Panc1 (cell line): ENCODE measurements around the gene GNAI1. TPM values are rescaled to one million over a fixed set of nuclear protein-coding genes. Genes with fewer than 3 reads are reported as not detected.

Experiments
- ATAC-seq: fragments of 200-7000 bp; cut with Tn5 transposase; 2 replicates; pipeline ENCODE4 v1.9.1; 2020; ENCODE audit warnings: mild to moderate bottlenecking, moderate library complexity
- BruUV-seq: library from RNA; stranded (reverse); fragments of 400-500 nt; replicated peaks from 2 replicates; lab custom pipeline; 2021; lab: Mats Ljungman, UMichigan
- CTCF ChIA-PET: fragments of 300-600 bp; sonication (Branson Sonifier 250); formaldehyde crosslinking; loops from one replicate; lab custom pipeline; 2022; ENCODE audit warnings: antibody characterized with exemption; lab: Charles Lee
- POLR2A ChIA-PET: fragments of 300-600 bp; sonication (Branson Sonifier 250); formaldehyde crosslinking; loops from one replicate; lab custom pipeline; 2022; ENCODE audit warnings: antibody characterized with exemption; lab: Charles Lee
- DNase-seq: peaks from one replicate; pipeline ENCODE4 v3.0.0-alpha.2; 2010; ENCODE audit warnings: low read depth, low spot score
- H3K27ac ChIP-seq: 2 replicates; pipeline ENCODE4 v1.5.1; 2011; ENCODE audit warnings: mild to moderate bottlenecking, low read length, inconsistent platforms
- H3K27me3 ChIP-seq: fragments of 200-500 bp; sonication (Bioruptor generic); 2 replicates; pipeline ENCODE4 v1.6.0; 2014; ENCODE audit warnings: low read length, inconsistent platforms; ENCODE audit not compliant: control insufficient read depth, insufficient read depth
- H3K36me3 ChIP-seq: fragments of 200-500 bp; sonication (Bioruptor generic); 2 replicates; pipeline ENCODE4 v1.5.1; 2014; ENCODE audit warnings: inconsistent platforms, mild to moderate bottlenecking, low read length, moderate library complexity; ENCODE audit not compliant: control insufficient read depth, insufficient read depth
- H3K4me1 ChIP-seq: 2 replicates; pipeline ENCODE4 v1.5.1; 2011; ENCODE audit warnings: inconsistent platforms, mild to moderate bottlenecking, low read length, moderate library complexity; ENCODE audit not compliant: control insufficient read depth, insufficient read depth
- H3K4me3 ChIP-seq, 2 experiments: 2 replicates each; pipeline ENCODE4 v1.5.1; 2011 to 2012; ENCODE audit warnings: low read depth in 2 of 2, low read length in 2 of 2, mild to moderate bottlenecking in 2 of 2, inconsistent platforms in 1 of 2, moderate library complexity in 1 of 2
- H3K9me3 ChIP-seq: fragments of 200-500 bp; sonication (Bioruptor generic); 2 replicates; pipeline ENCODE4 v1.5.1; 2014; ENCODE audit warnings: low read depth, mild to moderate bottlenecking, inconsistent platforms, low read length, moderate library complexity; ENCODE audit not compliant: control insufficient read depth, insufficient read depth
- CTCF ChIP-seq: fragments of 450-650 bp; IDR thresholded peaks from 2 replicates; pipeline ENCODE4 v1.5.1; 2017; ENCODE audit warnings: mild to moderate bottlenecking
- POLR2AphosphoS5 ChIP-seq: IDR thresholded peaks from 2 replicates; pipeline ENCODE4 v1.6.1; 2012; ENCODE audit warnings: mild to moderate bottlenecking, low read depth, low read length, moderate library complexity
- REST ChIP-seq, 2 experiments: IDR thresholded peaks; 2 replicates each; pipeline ENCODE4 v1.6.1; 2011 to 2012; ENCODE audit warnings: low read depth in 2 of 2, control low read depth in 1 of 2, low read length in 1 of 2, mild to moderate bottlenecking in 1 of 2, moderate library complexity in 1 of 2; ENCODE audit not compliant: insufficient read depth in 1 of 2
- SIN3A ChIP-seq: IDR thresholded peaks from 2 replicates; pipeline ENCODE4 v1.6.1; 2012; ENCODE audit warnings: low read depth, mild to moderate bottlenecking, low read length, moderate library complexity, borderline replicate concordance; ENCODE audit not compliant: insufficient read depth
- TCF7L2 ChIP-seq: IDR thresholded peaks from 2 replicates; pipeline ENCODE4 v1.6.1; 2011; ENCODE audit warnings: mild to moderate bottlenecking, low read depth, low read length, inconsistent platforms
- in situ Hi-C: cut with HindIII; loops from 2 replicates; pipeline ENCODE4 v1.10.0; 2016; ENCODE audit warnings: low sequenced_read_pairs, low pct_unique_long_range_greater_than_20kb
- intact Hi-C: fragments of 100-400 bp; cut with micrococcal nuclease; formaldehyde crosslinking; loops from one replicate; pipeline ENCODE4 v1.10.0; 2022; ENCODE audit not compliant: unreplicated experiment
- total RNA-seq: library from RNA; stranded (reverse); gene quantifications from one replicate; pipeline ENCODE4 v1.2.1, GENCODE V29; 2021; ENCODE audit not compliant: unreplicated experiment

GNAI1 gene
- total RNA-seq, 1 experiment from 2014 or later, result 19.2 TPM

GRCh38 chr7:80253653-80254052 is 119.0 kb downstream of the GNAI1 start:
- no peak overlapping the region for H3K27ac ChIP-seq
- no peaks in the 10 kb centered on the region for H3K4me1 ChIP-seq
- CTCF ChIA-PET, result no interaction called here
- H3K36me3 ChIP-seq, result no peaks in the 10 kb centered on the region
- POLR2A ChIA-PET, result no interaction called here
- no peak for TF ChIP-seq CTCF
- TF ChIP-seq POLR2AphosphoS5, result no peak
- no peak for TF ChIP-seq TCF7L2
- no peak for TF ChIP-seq SIN3A
- no peak for TF ChIP-seq REST (IDR thresholded peaks at IDR 0.05; ENCODE audit: insufficient read depth in 1 of 2, low read depth in 2 of 2, low read length in 1 of 2)
- intact Hi-C loops, result no loop called here
- DNase-seq, result no peak
- no peaks in the 10 kb centered on the region for H3K9me3 ChIP-seq
- in situ Hi-C loops, result no loop called here
- no TSS peak for BruUV-seq
- H3K4me3 ChIP-seq, result no peak overlapping the region
- ATAC-seq, result no peak
- no peaks in the 10 kb centered on the region; the same call in 1 of the 2 replicates for H3K27me3 ChIP-seq

GRCh38 chr7:80255656-80256055 is 121.0 kb downstream of the GNAI1 start:
- no peak for DNase-seq
- TF ChIP-seq REST (IDR thresholded peaks at IDR 0.05; ENCODE audit: insufficient read depth in 1 of 2, low read depth in 2 of 2, low read length in 1 of 2) (no peak), SIN3A (no peak), CTCF (no peak), TCF7L2 (no peak), POLR2AphosphoS5 (no peak)
- ChIA-PET CTCF (no interaction called here), POLR2A (no interaction called here)
- Histone ChIP-seq H3K4me3 (no peak overlapping the region), H3K27ac (no peak overlapping the region), H3K4me1 (no peaks in the 10 kb centered on the region), H3K9me3 (no peaks in the 10 kb centered on the region), H3K36me3 (no peaks in the 10 kb centered on the region), H3K27me3 (no peaks in the 10 kb centered on the region; the same call in 1 of the 2 replicates)
- no peak for ATAC-seq
- intact Hi-C loops (no loop called here), in situ Hi-C loops (no loop called here)
- BruUV-seq, result no TSS peak
